ENCODE measurements around the gene QPCTL.
"Not testable (repeated sequence)": the region's sequence is repeated elsewhere in the genome, so short reads cannot be mapped to it uniquely, and the experiment has no call there.

QPCTL gene

GRCh38 chr19:45742969-45743368, 50.5 kb downstream of the QPCTL start:
- Histone ChIP-seq H3F3A (ENCODE audit: insufficient read depth, low read length) (no peaks in the 10 kb centered on the region), H3K36me3 (ENCODE audit: insufficient read depth, low read length) (no peaks in the 10 kb centered on the region), H3K9me2 (ENCODE audit: low read depth, low read length) (no peaks in the 10 kb centered on the region), H3K27me3 (ENCODE audit: insufficient read depth, low read length) (peaks cover 11% of the 10 kb centered on the region; the same call in 1 of the 2 replicates), H3K9me3 (ENCODE audit: low read length) (no peaks in the 10 kb centered on the region), H3K4me1 (ENCODE audit: insufficient read depth, low read length, severe bottlenecking) (no peaks in the 10 kb centered on the region), H2AFZ (ENCODE audit: low read length) (no peak overlapping the region), H3K27ac (ENCODE audit: low read depth, low read length, poor library complexity, severe bottlenecking) (no peak overlapping the region), H3K9ac (ENCODE audit: low read length) (no peak overlapping the region), H3K4me3 (ENCODE audit: low read depth, low read length, poor library complexity, severe bottlenecking) (no peak overlapping the region), H3K79me2 (ENCODE audit: insufficient read depth, low read length) (no peaks in the 10 kb centered on the region), H3K4me2 (ENCODE audit: low read length) (no peak overlapping the region), H4K20me1 (ENCODE audit: insufficient read depth, low read length) (no peaks in the 10 kb centered on the region)
- no peak for TF ChIP-seq EZH2 (IDR thresholded peaks at IDR 0.05; ENCODE audit: borderline replicate concordance, low read length)
- TF ChIP-seq CTCF (IDR thresholded peaks at IDR 0.05; ENCODE audit: low read length): no peak

- no peaks in the 10 kb centered on the region for H4K20me1 ChIP-seq (ENCODE audit: insufficient read depth, low read length)
- peaks cover 11% of the 10 kb centered on the region; the same call in 1 of the 2 replicates for H3K27me3 ChIP-seq (ENCODE audit: insufficient read depth, low read length)
- TF ChIP-seq CTCF (IDR thresholded peaks at IDR 0.05; ENCODE audit: low read length): no peak
- no peak for TF ChIP-seq EZH2 (IDR thresholded peaks at IDR 0.05; ENCODE audit: borderline replicate concordance, low read length)
- H3K9me2 ChIP-seq (ENCODE audit: low read depth, low read length): no peaks in the 10 kb centered on the region
- H3K27ac ChIP-seq (ENCODE audit: low read depth, low read length, poor library complexity, severe bottlenecking): no peak overlapping the region
- no peaks in the 10 kb centered on the region for H3K9me3 ChIP-seq (ENCODE audit: low read length)
- H3K4me3 ChIP-seq (ENCODE audit: low read depth, low read length, poor library complexity, severe bottlenecking): no peak overlapping the region
- no peaks in the 10 kb centered on the region for H3K36me3 ChIP-seq (ENCODE audit: insufficient read depth, low read length)
- no peaks in the 10 kb centered on the region for H3K79me2 ChIP-seq (ENCODE audit: insufficient read depth, low read length)
- H3F3A ChIP-seq (ENCODE audit: insufficient read depth, low read length): no peaks in the 10 kb centered on the region
- H3K9ac ChIP-seq (ENCODE audit: low read length): no peak overlapping the region
- no peak overlapping the region for H2AFZ ChIP-seq (ENCODE audit: low read length)
- no peaks in the 10 kb centered on the region for H3K4me1 ChIP-seq (ENCODE audit: insufficient read depth, low read length, severe bottlenecking)
- no peak overlapping the region for H3K4me2 ChIP-seq (ENCODE audit: low read length)
Observed at GRCh38 chr19:45745606-45746005, 53.1 kb downstream of the QPCTL start.

- H3K27me3 ChIP-seq (ENCODE audit: insufficient read depth, low read length): peaks cover 11% of the 10 kb centered on the region; the same call in 1 of the 2 replicates
- no peak overlapping the region for H3K9ac ChIP-seq (ENCODE audit: low read length)
- no peaks in the 10 kb centered on the region for H3K4me1 ChIP-seq (ENCODE audit: insufficient read depth, low read length, severe bottlenecking)
- no peaks in the 10 kb centered on the region for H3K9me2 ChIP-seq (ENCODE audit: low read depth, low read length)
- no peaks in the 10 kb centered on the region for H3F3A ChIP-seq (ENCODE audit: insufficient read depth, low read length)
- no peak overlapping the region for H3K27ac ChIP-seq (ENCODE audit: low read depth, low read length, poor library complexity, severe bottlenecking)
- H2AFZ ChIP-seq (ENCODE audit: low read length): no peak overlapping the region
- H3K79me2 ChIP-seq (ENCODE audit: insufficient read depth, low read length): no peaks in the 10 kb centered on the region
- no peaks in the 10 kb centered on the region for H4K20me1 ChIP-seq (ENCODE audit: insufficient read depth, low read length)
- no peaks in the 10 kb centered on the region for H3K36me3 ChIP-seq (ENCODE audit: insufficient read depth, low read length)
- H3K4me2 ChIP-seq (ENCODE audit: low read length): no peak overlapping the region
- H3K9me3 ChIP-seq (ENCODE audit: low read length): no peaks in the 10 kb centered on the region
- TF ChIP-seq EZH2 (IDR thresholded peaks at IDR 0.05; ENCODE audit: borderline replicate concordance, low read length): no peak
- H3K4me3 ChIP-seq (ENCODE audit: low read depth, low read length, poor library complexity, severe bottlenecking): no peak overlapping the region
Observed at GRCh38 chr19:45746866-45747265, 54.4 kb downstream of the QPCTL start.

GRCh38 chr19:45747513-45747912, 55.0 kb downstream of the QPCTL start:
- Histone ChIP-seq H3K27ac (ENCODE audit: low read depth, low read length, poor library complexity, severe bottlenecking) (no peak overlapping the region), H3K27me3 (ENCODE audit: insufficient read depth, low read length) (peaks cover 11% of the 10 kb centered on the region; the same call in 1 of the 2 replicates), H3K4me1 (ENCODE audit: insufficient read depth, low read length, severe bottlenecking) (no peaks in the 10 kb centered on the region), H4K20me1 (ENCODE audit: insufficient read depth, low read length) (no peaks in the 10 kb centered on the region), H3K4me2 (ENCODE audit: low read length) (no peak overlapping the region), H3F3A (ENCODE audit: insufficient read depth, low read length) (no peaks in the 10 kb centered on the region), H3K9ac (ENCODE audit: low read length) (no peak overlapping the region), H3K36me3 (ENCODE audit: insufficient read depth, low read length) (no peaks in the 10 kb centered on the region), H3K79me2 (ENCODE audit: insufficient read depth, low read length) (no peaks in the 10 kb centered on the region), H3K9me2 (ENCODE audit: low read depth, low read length) (no peaks in the 10 kb centered on the region), H2AFZ (ENCODE audit: low read length) (no peak overlapping the region), H3K9me3 (ENCODE audit: low read length) (no peaks in the 10 kb centered on the region), H3K4me3 (ENCODE audit: low read depth, low read length, poor library complexity, severe bottlenecking) (no peak overlapping the region)
- TF ChIP-seq EZH2 (IDR thresholded peaks at IDR 0.05; ENCODE audit: borderline replicate concordance, low read length) (no peak), CTCF (IDR thresholded peaks at IDR 0.05; ENCODE audit: low read length) (no peak)

GRCh38 chr19:45751483-45751882, 59.0 kb downstream of the QPCTL start:
- not testable (repeated sequence) for H3K4me2 ChIP-seq (ENCODE audit: low read length); H3K9ac ChIP-seq (ENCODE audit: low read length); H2AFZ ChIP-seq (ENCODE audit: low read length); H3K9me2 ChIP-seq (ENCODE audit: low read depth, low read length); H3F3A ChIP-seq (ENCODE audit: insufficient read depth, low read length); H3K27ac ChIP-seq (ENCODE audit: low read depth, low read length, poor library complexity, severe bottlenecking); H3K79me2 ChIP-seq (ENCODE audit: insufficient read depth, low read length); H4K20me1 ChIP-seq (ENCODE audit: insufficient read depth, low read length); H3K9me3 ChIP-seq (ENCODE audit: low read length); H3K27me3 ChIP-seq (ENCODE audit: insufficient read depth, low read length); H3K4me1 ChIP-seq (ENCODE audit: insufficient read depth, low read length, severe bottlenecking); H3K4me3 ChIP-seq (ENCODE audit: low read depth, low read length, poor library complexity, severe bottlenecking); H3K36me3 ChIP-seq (ENCODE audit: insufficient read depth, low read length)
